Kidney (tissue), 14 donors: ENCODE results near the gene C10orf90. TPM values are rescaled to one million over a fixed set of nuclear protein-coding genes. Genes with fewer than 3 reads are reported as not detected.

Experiments
- DNase-seq, 5 donors: peaks; one replicate each; pipeline ENCODE4 v3.0.0-alpha.2; 2013 to 2020
- FAIRE-seq: peaks from 2 replicates; lab custom pipeline; 2012; peaks lifted over from hg19 to GRCh38; lab: Jason Lieb, UNC
- H3K27ac ChIP-seq, 2 donors: one replicate each; pipeline ENCODE4 v1.7.0; 2013; ENCODE audit warnings: low read depth in 2 of 2, low read length in 2 of 2, inconsistent platforms in 1 of 2
- H3K27me3 ChIP-seq: one replicate; pipeline ENCODE4 v1.7.1; 2013; ENCODE audit warnings: low read length, inconsistent platforms; ENCODE audit not compliant: control insufficient read depth, insufficient read depth
- H3K36me3 ChIP-seq, 3 donors: one replicate each; pipeline versions ENCODE4 v1.7.0 to v1.7.1; 2013; ENCODE audit warnings: low read length in 3 of 3, control low read depth in 1 of 3, inconsistent platforms in 1 of 3; ENCODE audit not compliant: insufficient read depth in 3 of 3, control insufficient read depth in 2 of 3
- H3K4me1 ChIP-seq, 3 donors: one replicate each; pipeline versions ENCODE4 v1.7.0 to v1.7.1; 2013; ENCODE audit warnings: low read length in 3 of 3, inconsistent platforms in 1 of 3, low read depth in 1 of 3; ENCODE audit not compliant: control insufficient read depth in 2 of 3, insufficient read depth in 2 of 3
- H3K4me3 ChIP-seq, 3 donors: one replicate each; pipeline versions ENCODE4 v1.7.0 to v1.8.1; 2013; ENCODE audit warnings: low read length in 3 of 3, control low read depth in 1 of 3, inconsistent platforms in 1 of 3
- H3K9ac ChIP-seq, 3 donors: one replicate each; pipeline versions ENCODE4 v1.7.0 to v1.7.1; 2013; ENCODE audit warnings: low read length in 3 of 3, control low read depth in 1 of 3, inconsistent platforms in 1 of 3
- H3K9me3 ChIP-seq, 3 donors: one replicate each; pipeline versions ENCODE4 v1.7.0 to v1.7.1; 2013; ENCODE audit warnings: low read length in 3 of 3, control low read depth in 1 of 3, inconsistent platforms in 1 of 3; ENCODE audit not compliant: control insufficient read depth in 2 of 3, insufficient read depth in 1 of 3
- intact Hi-C: fragments of 100-400 bp; cut with DNase I; formaldehyde crosslinking; loops from one replicate; pipeline ENCODE4 v1.11.1; 2022
- polyA plus RNA-seq: library from polyadenylated mRNA; stranded (reverse); fragments of 350-450 nt; fragmentation: Illumina TruSeq; extraction: RNeasy Lipid Tissue Mini Kit (QIAGEN cat#74804); gene quantifications from one replicate; pipeline ENCODE4 v1.2.3, GENCODE V29; 2014; ENCODE audit warnings: low read depth, low replicate concordance; ENCODE audit not compliant: insufficient read depth
- total RNA-seq: library from RNA; stranded (reverse); fragmentation: NEBNext Ultra II Directional; extraction: Animal tissue kit (Norgen Biotek cat#: 25700); gene quantifications from one replicate; pipeline ENCODE4 v1.2.1, GENCODE V29; 2021
- TF ChIP-seq, protein P1 (sequence below): IDR thresholded peaks from 3 replicates; pipeline ENCODE4 v1.5.1; 2012; ENCODE audit warnings: mild to moderate bottlenecking, moderate library complexity, borderline replicate concordance; ENCODE audit not compliant: insufficient read depth; ENCODE audit errors: extremely low read depth
- donor health status: control.
- donor health status: control.
- donor health status: control.
- donor health status: control.
- donor health status: control.
- donor health status: DM: yes; HTN: yes; CAD: no.
- donor health status: Normal renal cell carcinoma (clear cell type).

Gene C10orf90
- total and polyA plus RNA-seq, 2 donors from 2014 or later, result 0.30 TPM; not detected in 1

DNA sequence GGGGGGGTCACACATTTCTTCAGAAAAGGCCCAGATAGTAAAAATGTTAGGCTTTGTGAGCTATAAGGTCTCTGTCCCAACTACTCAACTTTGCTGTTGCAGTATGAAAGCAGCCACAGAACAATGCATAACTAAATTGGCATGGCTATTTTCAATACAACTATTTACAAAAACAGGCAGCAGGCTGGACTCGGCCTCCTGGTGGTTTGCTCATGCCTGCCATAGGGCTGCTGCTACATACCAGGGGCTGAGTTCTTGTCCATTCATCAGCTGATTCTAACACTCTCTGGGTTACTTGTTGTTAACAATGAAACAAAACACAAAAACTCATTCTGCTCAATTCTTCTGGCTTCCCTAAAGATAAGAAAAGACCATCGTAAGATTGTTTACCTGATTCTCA, 172.8 kb downstream of the C10orf90 start:
- FAIRE-seq, result no peak
- intact Hi-C loops, result no loop called here
- TF ChIP-seq, protein P1, sequence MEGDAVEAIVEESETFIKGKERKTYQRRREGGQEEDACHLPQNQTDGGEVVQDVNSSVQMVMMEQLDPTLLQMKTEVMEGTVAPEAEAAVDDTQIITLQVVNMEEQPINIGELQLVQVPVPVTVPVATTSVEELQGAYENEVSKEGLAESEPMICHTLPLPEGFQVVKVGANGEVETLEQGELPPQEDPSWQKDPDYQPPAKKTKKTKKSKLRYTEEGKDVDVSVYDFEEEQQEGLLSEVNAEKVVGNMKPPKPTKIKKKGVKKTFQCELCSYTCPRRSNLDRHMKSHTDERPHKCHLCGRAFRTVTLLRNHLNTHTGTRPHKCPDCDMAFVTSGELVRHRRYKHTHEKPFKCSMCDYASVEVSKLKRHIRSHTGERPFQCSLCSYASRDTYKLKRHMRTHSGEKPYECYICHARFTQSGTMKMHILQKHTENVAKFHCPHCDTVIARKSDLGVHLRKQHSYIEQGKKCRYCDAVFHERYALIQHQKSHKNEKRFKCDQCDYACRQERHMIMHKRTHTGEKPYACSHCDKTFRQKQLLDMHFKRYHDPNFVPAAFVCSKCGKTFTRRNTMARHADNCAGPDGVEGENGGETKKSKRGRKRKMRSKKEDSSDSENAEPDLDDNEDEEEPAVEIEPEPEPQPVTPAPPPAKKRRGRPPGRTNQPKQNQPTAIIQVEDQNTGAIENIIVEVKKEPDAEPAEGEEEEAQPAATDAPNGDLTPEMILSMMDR, result no peak

DNA sequence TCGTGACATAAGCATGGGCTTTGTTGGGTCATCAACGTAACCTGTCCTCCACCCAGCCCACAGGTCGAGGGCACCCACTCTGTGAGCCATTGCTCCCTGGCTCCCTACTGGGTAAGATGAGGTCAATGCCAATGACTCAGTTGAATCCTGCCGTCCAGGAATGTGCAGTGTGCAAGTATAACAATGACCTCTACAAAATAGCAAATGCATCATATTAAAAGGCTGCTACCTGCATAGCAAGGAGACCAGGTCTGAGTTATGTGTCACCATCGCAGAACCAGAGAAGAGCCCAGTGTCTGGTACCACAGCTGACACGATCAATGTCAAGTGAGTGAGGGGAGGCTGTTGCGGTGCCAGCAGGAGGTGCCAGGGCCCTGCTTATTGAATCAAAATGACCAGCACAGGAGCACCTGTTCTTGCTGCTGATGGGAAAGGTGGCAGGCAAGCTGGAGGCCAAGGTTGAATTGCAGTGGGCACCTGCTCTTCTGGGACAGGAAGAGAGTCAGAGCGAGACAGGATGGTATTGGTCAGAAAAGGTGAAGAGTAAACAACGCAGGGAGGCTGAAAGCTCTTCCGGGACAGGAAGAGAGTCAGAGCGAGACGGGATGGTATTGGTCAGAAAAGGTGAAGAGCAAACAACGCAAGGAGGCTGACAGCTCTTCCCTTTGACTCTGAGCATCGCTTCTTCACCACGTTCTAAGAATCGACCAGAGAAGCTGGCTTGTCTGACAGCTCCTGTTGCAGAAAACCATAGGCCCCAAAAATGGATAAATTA, 173.5 kb downstream of the C10orf90 start:
- Histone ChIP-seq H3K27ac (no peak overlapping the region), H3K27me3 (no peaks in the 10 kb centered on the region), H3K9me3 (no peaks in the 10 kb centered on the region), H3K9ac (no peak overlapping the region), H3K36me3 (no peaks in the 10 kb centered on the region), H3K4me1 (no peaks in the 10 kb centered on the region), H3K4me3 (no peak overlapping the region)
- no peak for DNase-seq
- TF ChIP-seq, protein P1, result no peak
- intact Hi-C loops, result no loop called here
- FAIRE-seq, result no peak

More for the DNA sequence above, 172.8 kb downstream of the C10orf90 start:
- Histone ChIP-seq H3K27me3 (no peaks in the 10 kb centered on the region), H3K27ac (no peak overlapping the region), H3K9ac (no peak overlapping the region), H3K4me3 (no peak overlapping the region), H3K9me3 (no peaks in the 10 kb centered on the region), H3K4me1 (no peaks in the 10 kb centered on the region), H3K36me3 (no peaks in the 10 kb centered on the region)
- no peak for DNase-seq

DNA sequence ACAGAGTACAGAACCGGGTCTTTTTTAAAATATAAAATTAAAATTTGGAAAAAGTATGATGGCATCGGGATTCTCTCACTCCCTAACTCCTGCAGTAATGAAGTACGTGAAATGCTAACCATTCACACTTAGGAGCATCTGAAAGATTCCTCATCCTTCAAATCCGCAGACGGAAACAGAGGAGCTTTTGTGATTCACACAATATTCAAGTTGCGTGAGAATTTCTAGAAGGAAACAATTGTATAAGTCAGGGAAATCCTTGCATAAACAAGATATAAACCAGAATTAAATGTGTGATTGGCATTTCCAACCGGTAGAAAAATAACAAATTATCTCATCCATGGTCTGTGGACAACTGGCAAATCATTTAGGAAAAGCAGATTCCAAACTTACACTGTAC, 179.0 kb downstream of the C10orf90 start:
- DNase-seq, result no peak
- Histone ChIP-seq H3K27ac (no peak overlapping the region), H3K27me3 (no peaks in the 10 kb centered on the region), H3K4me1 (no peaks in the 10 kb centered on the region), H3K9me3 (no peaks in the 10 kb centered on the region), H3K4me3 (no peak overlapping the region), H3K36me3 (no peaks in the 10 kb centered on the region), H3K9ac (no peak overlapping the region)
- no peak for FAIRE-seq
- intact Hi-C loops, result no loop called here
- TF ChIP-seq, protein P1, result no peak
